Measurements from ENCODE around the gene FRMPD1.

Gene FRMPD1

GRCh38 chr9:37641331-37641730, 9.4 kb upstream of the FRMPD1 start:
- no peaks in the 10 kb centered on the region for H3F3A ChIP-seq (ENCODE audit: insufficient read depth, low read length)
- no peak overlapping the region for H3K4me3 ChIP-seq (ENCODE audit: low read length)
- no peaks in the 10 kb centered on the region for H3K79me2 ChIP-seq (ENCODE audit: low read length)
- H3K27ac ChIP-seq (ENCODE audit: low read length) = no peak overlapping the region
- H3K9me3 ChIP-seq (replicated peaks; ENCODE audit: insufficient read depth, low read length) = no peaks in the 10 kb centered on the region
- H3K9me2 ChIP-seq (replicated peaks; ENCODE audit: insufficient read depth, low read length) = no peaks in the 10 kb centered on the region
- no peak for TF ChIP-seq EZH2 (optimal IDR thresholded peaks at IDR 0.05; ENCODE audit: low read depth, low read length)
- TF ChIP-seq, protein P1, sequence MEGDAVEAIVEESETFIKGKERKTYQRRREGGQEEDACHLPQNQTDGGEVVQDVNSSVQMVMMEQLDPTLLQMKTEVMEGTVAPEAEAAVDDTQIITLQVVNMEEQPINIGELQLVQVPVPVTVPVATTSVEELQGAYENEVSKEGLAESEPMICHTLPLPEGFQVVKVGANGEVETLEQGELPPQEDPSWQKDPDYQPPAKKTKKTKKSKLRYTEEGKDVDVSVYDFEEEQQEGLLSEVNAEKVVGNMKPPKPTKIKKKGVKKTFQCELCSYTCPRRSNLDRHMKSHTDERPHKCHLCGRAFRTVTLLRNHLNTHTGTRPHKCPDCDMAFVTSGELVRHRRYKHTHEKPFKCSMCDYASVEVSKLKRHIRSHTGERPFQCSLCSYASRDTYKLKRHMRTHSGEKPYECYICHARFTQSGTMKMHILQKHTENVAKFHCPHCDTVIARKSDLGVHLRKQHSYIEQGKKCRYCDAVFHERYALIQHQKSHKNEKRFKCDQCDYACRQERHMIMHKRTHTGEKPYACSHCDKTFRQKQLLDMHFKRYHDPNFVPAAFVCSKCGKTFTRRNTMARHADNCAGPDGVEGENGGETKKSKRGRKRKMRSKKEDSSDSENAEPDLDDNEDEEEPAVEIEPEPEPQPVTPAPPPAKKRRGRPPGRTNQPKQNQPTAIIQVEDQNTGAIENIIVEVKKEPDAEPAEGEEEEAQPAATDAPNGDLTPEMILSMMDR (IDR thresholded peaks at IDR 0.05; ENCODE audit: low read length) = no peak
- no peak for TF ChIP-seq EZH2phosphoT487 (IDR thresholded peaks at IDR 0.05; ENCODE audit: low read length)
- no peak overlapping the region for H3K9ac ChIP-seq (ENCODE audit: low read length)
- H2AFZ ChIP-seq (ENCODE audit: low read length) = no peak overlapping the region
- no peak overlapping the region for H3K4me2 ChIP-seq (ENCODE audit: low read depth, low read length)
- no peaks in the 10 kb centered on the region for H3K4me1 ChIP-seq (ENCODE audit: low read length)
- no peaks in the 10 kb centered on the region for H4K20me1 ChIP-seq (ENCODE audit: insufficient read depth, low read length)
- DNase-seq = no peak
- 0 out of 2 replicates have a peak, but pooled peaks cover 5% of the 10 kb centered on the region for H3K27me3 ChIP-seq (replicated peaks; ENCODE audit: insufficient read depth, low read length)
- no peaks in the 10 kb centered on the region for H3K36me3 ChIP-seq (replicated peaks; ENCODE audit: insufficient read depth, low read length)

DNA sequence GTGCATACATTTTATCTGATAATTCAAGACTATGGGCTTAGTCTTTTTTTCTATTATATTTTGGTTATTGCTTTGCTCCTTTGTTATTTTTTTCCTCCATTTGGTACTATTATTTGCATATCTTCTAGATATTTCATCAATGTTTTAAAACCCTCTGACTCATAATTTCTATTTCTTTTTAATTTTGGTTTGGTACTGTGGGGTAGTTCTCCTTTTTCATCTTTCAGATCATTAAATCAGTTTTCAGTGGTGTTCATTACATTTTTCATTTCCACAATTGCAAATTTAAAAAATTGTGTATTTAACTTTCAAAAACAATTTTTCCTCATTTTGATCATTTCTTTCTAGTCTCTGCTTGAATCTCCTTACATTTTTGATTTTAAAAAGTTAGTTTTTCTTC, 7.5 kb upstream of the FRMPD1 start:
- Histone ChIP-seq H3K4me3 (ENCODE audit: low read length) (no peak overlapping the region), H3K79me2 (ENCODE audit: low read length) (no peaks in the 10 kb centered on the region), H3K36me3 (replicated peaks; ENCODE audit: insufficient read depth, low read length) (no peaks in the 10 kb centered on the region), H3K27ac (ENCODE audit: low read length) (no peak overlapping the region), H2AFZ (ENCODE audit: low read length) (no peak overlapping the region), H3K9me2 (replicated peaks; ENCODE audit: insufficient read depth, low read length) (no peaks in the 10 kb centered on the region), H3F3A (ENCODE audit: insufficient read depth, low read length) (no peaks in the 10 kb centered on the region), H4K20me1 (ENCODE audit: insufficient read depth, low read length) (no peaks in the 10 kb centered on the region), H3K9ac (ENCODE audit: low read length) (no peak overlapping the region), H3K4me2 (ENCODE audit: low read depth, low read length) (no peak overlapping the region), H3K4me1 (ENCODE audit: low read length) (no peaks in the 10 kb centered on the region), H3K27me3 (replicated peaks; ENCODE audit: insufficient read depth, low read length) (0 out of 2 replicates have a peak, but pooled peaks cover 10% of the 10 kb centered on the region), H3K9me3 (replicated peaks; ENCODE audit: insufficient read depth, low read length) (no peaks in the 10 kb centered on the region)
- DNase-seq = no peak
- TF ChIP-seq, protein P1 (IDR thresholded peaks at IDR 0.05; ENCODE audit: low read length) = no peak
- no peak for TF ChIP-seq EZH2 (optimal IDR thresholded peaks at IDR 0.05; ENCODE audit: low read depth, low read length)
- no peak for TF ChIP-seq EZH2phosphoT487 (IDR thresholded peaks at IDR 0.05; ENCODE audit: low read length)

DNA sequence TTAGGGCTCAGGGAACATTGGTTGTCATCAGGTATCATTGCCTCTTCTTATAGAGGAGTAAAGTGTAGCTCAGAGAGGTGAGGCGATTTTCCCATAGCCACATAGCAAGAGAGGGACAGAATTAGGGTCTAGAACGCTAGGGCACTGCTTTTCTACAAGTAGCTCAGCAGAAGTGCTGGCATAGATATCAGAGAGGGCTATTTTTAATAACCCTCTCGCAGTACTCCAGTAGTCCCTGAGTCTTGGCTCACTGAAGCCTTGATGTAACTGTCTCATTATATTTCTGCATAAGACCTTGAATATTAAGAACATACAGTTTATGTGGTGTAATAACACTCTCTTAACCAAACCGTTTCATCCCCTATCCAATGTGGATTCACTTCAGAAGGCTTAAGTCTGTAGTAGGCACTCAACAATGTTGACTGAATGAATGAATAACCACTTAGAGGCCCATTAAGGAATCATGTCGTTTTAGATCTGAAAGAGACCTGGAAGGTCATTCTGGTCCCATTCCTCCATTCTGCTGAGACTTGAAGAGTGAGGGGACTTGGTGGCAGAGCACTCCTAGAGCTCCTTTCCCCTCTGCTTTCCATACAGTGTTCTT, 4.7 kb upstream of the FRMPD1 start:
- no peak overlapping the region for H3K27ac ChIP-seq (ENCODE audit: low read length)
- no peak for TF ChIP-seq EZH2 (optimal IDR thresholded peaks at IDR 0.05; ENCODE audit: low read depth, low read length)
- TF ChIP-seq EZH2phosphoT487 (IDR thresholded peaks at IDR 0.05; ENCODE audit: low read length) = no peak
- TF ChIP-seq, protein P1 (IDR thresholded peaks at IDR 0.05; ENCODE audit: low read length) = no peak
- H3K4me1 ChIP-seq (ENCODE audit: low read length) = no peaks in the 10 kb centered on the region
- H3K79me2 ChIP-seq (ENCODE audit: low read length) = no peaks in the 10 kb centered on the region
- no peak for DNase-seq
- no peak overlapping the region for H3K9ac ChIP-seq (ENCODE audit: low read length)
- no peaks in the 10 kb centered on the region for H3K36me3 ChIP-seq (replicated peaks; ENCODE audit: insufficient read depth, low read length)
- H4K20me1 ChIP-seq (ENCODE audit: insufficient read depth, low read length) = no peaks in the 10 kb centered on the region
- no peaks in the 10 kb centered on the region for H3K9me3 ChIP-seq (replicated peaks; ENCODE audit: insufficient read depth, low read length)
- H3K27me3 ChIP-seq (replicated peaks; ENCODE audit: insufficient read depth, low read length) = peaks cover 24% of the 10 kb centered on the region
- H2AFZ ChIP-seq (ENCODE audit: low read length) = no peak overlapping the region
- H3K9me2 ChIP-seq (replicated peaks; ENCODE audit: insufficient read depth, low read length) = no peaks in the 10 kb centered on the region
- no peak overlapping the region for H3K4me2 ChIP-seq (ENCODE audit: low read depth, low read length)
- no peaks in the 10 kb centered on the region for H3F3A ChIP-seq (ENCODE audit: insufficient read depth, low read length)
- no peak overlapping the region for H3K4me3 ChIP-seq (ENCODE audit: low read length)
